OCI-LY1 (cell line): Measurements from ENCODE around the gene LGALS3.

ENCODE experiments used
- H2AFZ ChIP-seq: fragments of 200-600 bp; sonication (generic), shearing (Covaris generic); 2 replicates; pipeline ENCODE4 v1.6.0; 2014; ENCODE audit warnings: antibody characterized with exemption, mild to moderate bottlenecking, low read length
- H3F3A ChIP-seq: fragments of 200-600 bp; sonication (generic), shearing (Covaris generic); 2 replicates; pipeline ENCODE4 v1.6.0; 2014; ENCODE audit warnings: mild to moderate bottlenecking, antibody characterized with exemption, low read length, moderate library complexity; ENCODE audit not compliant: insufficient read depth
- H3K27ac ChIP-seq: fragments of 200-600 bp; sonication (generic); 2 replicates; pipeline ENCODE4 v1.5.1; 2014; ENCODE audit warnings: low read length, mixed run types, mild to moderate bottlenecking, low read depth; ENCODE audit not compliant: poor library complexity, severe bottlenecking
- H3K27me3 ChIP-seq: fragments of 200-600 bp; sonication (generic); 2 replicates; pipeline ENCODE4 v1.6.0; 2014; ENCODE audit warnings: antibody characterized with exemption, mild to moderate bottlenecking, low read length, moderate library complexity; ENCODE audit not compliant: insufficient read depth
- H3K36me3 ChIP-seq: fragments of 200-600 bp; sonication (generic); 2 replicates; pipeline ENCODE4 v1.6.1; 2014; ENCODE audit warnings: mild to moderate bottlenecking, antibody characterized with exemption, low read length, moderate library complexity, mixed read lengths; ENCODE audit not compliant: insufficient read depth
- H3K4me1 ChIP-seq: fragments of 200-600 bp; sonication (generic); 2 replicates; pipeline ENCODE4 v1.5.1; 2014; ENCODE audit warnings: mild to moderate bottlenecking, low read length, moderate library complexity; ENCODE audit not compliant: insufficient read depth, severe bottlenecking
- H3K4me2 ChIP-seq: fragments of 200-600 bp; sonication (generic), shearing (Covaris generic); 2 replicates; pipeline ENCODE4 v1.6.1; 2014; ENCODE audit warnings: low read length
- H3K4me3 ChIP-seq: fragments of 200-600 bp; sonication (generic); 2 replicates; pipeline ENCODE4 v1.5.1; 2014; ENCODE audit warnings: low read length, low read depth, mild to moderate bottlenecking, mixed read lengths; ENCODE audit not compliant: poor library complexity, severe bottlenecking
- H3K79me2 ChIP-seq: fragments of 200-600 bp; shearing (Covaris generic); 2 replicates; pipeline ENCODE4 v1.6.1; 2016; ENCODE audit warnings: mixed run types, low read length, mixed read lengths; ENCODE audit not compliant: insufficient read depth
- H3K9ac ChIP-seq: fragments of 200-600 bp; sonication (generic), shearing (Covaris generic); 2 replicates; pipeline ENCODE4 v1.6.1; 2014; ENCODE audit warnings: mild to moderate bottlenecking, low read length, mixed read lengths
- H3K9me2 ChIP-seq: fragments of 200-600 bp; sonication (generic), shearing (Covaris generic); 2 replicates; pipeline ENCODE4 v1.6.1; 2014; ENCODE audit warnings: low read depth, mild to moderate bottlenecking, low read length, mixed read lengths
- H3K9me3 ChIP-seq: fragments of 200-600 bp; shearing (Covaris generic); 2 replicates; pipeline ENCODE4 v1.6.1; 2014; ENCODE audit warnings: low read length, mixed read lengths
- H4K20me1 ChIP-seq: fragments of 200-600 bp; sonication (generic), shearing (Covaris generic); 2 replicates; pipeline ENCODE4 v1.6.0; 2016; ENCODE audit warnings: mild to moderate bottlenecking, low read length; ENCODE audit not compliant: insufficient read depth
- CTCF ChIP-seq: fragments of 200-600 bp; sonication (generic), shearing (Covaris generic); IDR thresholded peaks from 2 replicates; pipeline ENCODE4 v1.5.1; 2017; ENCODE audit warnings: mild to moderate bottlenecking, antibody characterized with exemption, low read length, moderate library complexity, mixed read lengths
- EZH2 ChIP-seq: fragments of 200-600 bp; sonication (generic), shearing (Covaris generic); IDR thresholded peaks from 2 replicates; pipeline ENCODE4 v1.8.0; 2017; ENCODE audit warnings: borderline replicate concordance, mixed run types, mild to moderate bottlenecking, antibody characterized with exemption, low read length, moderate library complexity, mixed read lengths

LGALS3 gene

DNA sequence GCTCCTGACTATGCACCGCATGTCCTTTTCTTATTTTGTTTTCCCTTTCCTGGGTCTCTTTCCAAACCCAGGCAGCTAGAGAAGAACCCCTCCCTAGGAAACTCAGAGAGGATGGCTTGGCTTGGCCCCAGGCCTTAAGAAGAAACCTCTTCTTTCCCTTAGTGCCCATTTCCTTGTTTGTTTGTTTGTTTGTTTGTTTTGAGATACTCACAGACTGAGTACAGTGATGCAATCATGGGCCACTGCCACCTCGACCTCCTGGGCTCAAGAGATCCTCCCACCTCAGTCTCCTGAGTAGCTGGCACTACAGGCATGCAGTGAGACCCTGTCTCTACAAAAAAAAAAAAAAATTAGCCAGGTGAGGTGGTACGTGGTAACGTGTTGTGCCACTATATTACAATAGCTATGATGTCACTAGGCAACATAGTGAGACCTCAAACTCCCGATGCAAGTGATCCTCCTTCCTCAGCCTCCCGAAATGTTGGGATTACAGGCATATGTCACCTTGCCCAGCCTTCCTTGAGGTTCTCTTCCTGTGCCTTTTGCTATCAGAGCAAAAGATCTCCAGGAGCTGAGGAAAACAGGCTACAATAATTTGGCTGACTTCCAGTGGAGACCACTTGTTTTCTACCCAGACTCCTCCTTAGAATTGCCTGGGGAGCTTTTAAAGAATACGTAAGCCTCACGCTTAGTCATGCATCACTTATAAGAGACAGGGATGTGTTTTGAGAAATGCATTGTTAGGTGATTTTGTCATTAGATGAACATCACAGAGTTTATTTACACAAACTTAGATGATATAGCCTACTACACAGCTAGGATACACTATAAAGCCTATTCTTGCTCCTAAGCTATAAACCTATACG is 34.5 kb upstream of the LGALS3 start:
- Histone ChIP-seq H3K4me2 (no peak overlapping the region), H3F3A (no peaks in the 10 kb centered on the region), H3K36me3 (no peaks in the 10 kb centered on the region), H3K9ac (no peak overlapping the region), H3K9me2 (no peaks in the 10 kb centered on the region), H3K79me2 (no peaks in the 10 kb centered on the region), H3K4me3 (no peak overlapping the region), H3K27ac (no peak overlapping the region), H3K9me3 (no peaks in the 10 kb centered on the region), H4K20me1 (no peaks in the 10 kb centered on the region), H3K4me1 (peaks cover 25% of the 10 kb centered on the region), H2AFZ (no peak overlapping the region), H3K27me3 (no peaks in the 10 kb centered on the region)
- TF ChIP-seq CTCF, result no peak
- no peak for TF ChIP-seq EZH2

DNA sequence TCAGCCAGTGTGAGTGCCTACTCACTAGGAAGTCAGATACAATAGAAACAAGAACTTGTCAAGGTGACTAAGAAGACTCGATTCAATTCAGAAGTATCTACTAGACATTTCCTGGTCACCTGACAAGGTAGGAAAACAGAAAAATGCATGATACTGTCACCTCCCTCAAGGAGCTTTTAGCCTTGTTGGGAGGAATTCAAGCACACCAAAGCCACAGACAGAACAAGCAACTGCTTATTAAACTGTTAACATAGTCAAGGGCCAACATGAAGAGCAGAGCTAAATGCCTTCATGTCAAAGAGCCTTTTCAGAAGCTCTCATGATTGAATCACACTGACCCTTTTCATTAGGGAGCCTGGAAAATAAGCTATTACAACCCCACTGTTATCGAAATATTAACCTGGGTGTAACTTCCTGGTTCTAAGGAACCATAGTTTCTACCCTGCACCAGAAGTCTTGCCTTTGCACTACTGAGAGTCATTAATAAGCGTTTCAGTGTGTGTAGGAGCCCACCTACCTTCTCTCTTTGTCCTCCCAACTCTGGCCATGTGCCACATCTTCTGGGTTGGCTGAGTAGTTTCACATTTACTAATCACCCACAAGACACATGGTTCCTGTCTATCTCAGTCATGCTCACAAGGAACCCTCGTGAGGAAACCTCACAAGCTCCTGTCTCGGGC is 31.0 kb upstream of the LGALS3 start:
- Histone ChIP-seq H3K36me3 (no peaks in the 10 kb centered on the region), H3K9ac (no peak overlapping the region), H3K4me3 (no peak overlapping the region), H3K27me3 (no peaks in the 10 kb centered on the region), H3K9me2 (no peaks in the 10 kb centered on the region), H2AFZ (peak overlapping the region; percentile 73), H3K9me3 (no peaks in the 10 kb centered on the region), H3K4me2 (no peak overlapping the region), H3K27ac (peak overlapping the region; percentile 36), H3F3A (no peaks in the 10 kb centered on the region), H4K20me1 (no peaks in the 10 kb centered on the region), H3K4me1 (peaks cover 37% of the 10 kb centered on the region), H3K79me2 (no peaks in the 10 kb centered on the region)
- TF ChIP-seq CTCF, result no peak
- TF ChIP-seq EZH2, result no peak

GRCh38 chr14:55098561-55098898 is 30.5 kb upstream of the LGALS3 start:
- Histone ChIP-seq H2AFZ (peak overlapping the region; percentile 73), H3K4me2 (no peak overlapping the region), H3K79me2 (no peaks in the 10 kb centered on the region), H4K20me1 (no peaks in the 10 kb centered on the region), H3F3A (no peaks in the 10 kb centered on the region), H3K4me3 (no peak overlapping the region), H3K9me2 (no peaks in the 10 kb centered on the region), H3K27ac (peak overlapping the region; percentile 36), H3K9ac (no peak overlapping the region), H3K27me3 (no peaks in the 10 kb centered on the region), H3K4me1 (peaks cover 42% of the 10 kb centered on the region), H3K36me3 (no peaks in the 10 kb centered on the region), H3K9me3 (no peaks in the 10 kb centered on the region)
- TF ChIP-seq CTCF (no peak), EZH2 (no peak)
